GM23338 (cell line): ENCODE measurements around the gene AP2A1. TPM values are rescaled to one million over a fixed set of nuclear protein-coding genes. Genes with fewer than 3 reads are reported as not detected.

Experiments used
- ATAC-seq: fragments of 200-7000 bp; cut with Tn5 transposase; 3 replicates; pipeline ENCODE4 v1.9.1; 2020
- DNase-seq: peaks from one replicate; pipeline ENCODE4 v3.0.0-alpha.2; 2015; ENCODE audit warnings: low spot score
- H2AFZ ChIP-seq: fragments of 200-600 bp; sonication (generic); 2 replicates; pipeline ENCODE4 v1.8.0; 2016; ENCODE audit warnings: antibody characterized with exemption, mild to moderate bottlenecking, moderate library complexity
- H3F3A ChIP-seq: fragments of 200-600 bp; sonication (generic); replicated peaks from 2 replicates; pipeline ENCODE4 v1.8.0; 2017; ENCODE audit warnings: antibody characterized with exemption, mixed run types, low read depth
- H3K27ac ChIP-seq: fragments of 200-600 bp; sonication (generic); 2 replicates; pipeline ENCODE4 v1.6.1; 2016; ENCODE audit warnings: low read depth
- H3K27me3 ChIP-seq: fragments of 200-600 bp; sonication (generic); 2 replicates; pipeline ENCODE4 v1.8.0; 2016; ENCODE audit warnings: mild to moderate bottlenecking, mixed run types, moderate library complexity; ENCODE audit not compliant: insufficient read depth
- H3K36me3 ChIP-seq: fragments of 200-600 bp; sonication (generic); 2 replicates; pipeline ENCODE4 v1.8.0; 2016; ENCODE audit warnings: mild to moderate bottlenecking; ENCODE audit not compliant: insufficient read depth
- H3K4me1 ChIP-seq: fragments of 200-600 bp; sonication (generic); 2 replicates; pipeline ENCODE4 v1.8.0; 2016; ENCODE audit warnings: mild to moderate bottlenecking, moderate library complexity; ENCODE audit not compliant: insufficient read depth
- H3K4me2 ChIP-seq: fragments of 200-600 bp; sonication (generic); 2 replicates; pipeline ENCODE4 v1.7.1; 2017; ENCODE audit warnings: mixed run types
- H3K4me3 ChIP-seq: fragments of 200-600 bp; sonication (generic); 2 replicates; pipeline ENCODE4 v1.6.1; 2016; ENCODE audit warnings: mixed run types
- H3K79me2 ChIP-seq: fragments of 200-600 bp; sonication (generic); replicated peaks from 2 replicates; pipeline ENCODE4 v1.8.0; 2017; ENCODE audit warnings: mild to moderate bottlenecking; ENCODE audit not compliant: insufficient read depth
- H3K9me2 ChIP-seq: fragments of 200-600 bp; sonication (generic); 2 replicates; pipeline ENCODE4 v1.8.0; 2017; ENCODE audit not compliant: insufficient read depth
- H4K20me1 ChIP-seq: fragments of 200-600 bp; sonication (generic); replicated peaks from 2 replicates; pipeline ENCODE4 v1.8.0; 2017; ENCODE audit warnings: mild to moderate bottlenecking; ENCODE audit not compliant: insufficient read depth
- H3K27ac Mint-ChIP-seq: 2 replicates; pipeline ENCODE4 v1.8.0; 2020; ENCODE audit warnings: inconsistent platforms, mild to moderate bottlenecking, moderate library complexity, mixed read lengths
- H3K27me3 Mint-ChIP-seq: 3 replicates; pipeline ENCODE4 v1.8.0; 2022; ENCODE audit warnings: low read depth, mild to moderate bottlenecking, moderate library complexity, mixed read lengths, inconsistent platforms; ENCODE audit not compliant: insufficient read depth, poor library complexity
- H3K36me3 Mint-ChIP-seq: 3 replicates; pipeline ENCODE4 v1.8.0; 2021; ENCODE audit warnings: low read depth, mild to moderate bottlenecking, inconsistent platforms, moderate library complexity, mixed read lengths
- H3K4me1 Mint-ChIP-seq: 3 replicates; pipeline ENCODE4 v1.8.0; 2020; ENCODE audit warnings: mild to moderate bottlenecking, inconsistent platforms, mixed read lengths
- H3K4me3 Mint-ChIP-seq: 3 replicates; pipeline ENCODE4 v1.8.0; 2021; ENCODE audit warnings: moderate library complexity, mild to moderate bottlenecking, inconsistent platforms, mixed read lengths
- H3K9me3 Mint-ChIP-seq: 3 replicates; pipeline ENCODE4 v1.8.0; 2020; ENCODE audit warnings: moderate library complexity, mild to moderate bottlenecking, inconsistent platforms, mixed read lengths
- CREB1 ChIP-seq: fragments of 250-450 bp; sonication (Bioruptor Pico); IDR thresholded peaks from 2 replicates; pipeline ENCODE4 v1.5.0; 2020; ENCODE audit warnings: low read depth, mild to moderate bottlenecking, moderate library complexity
- REST ChIP-seq: IDR thresholded peaks from one replicate; pipeline ENCODE4 v1.6.1; 2018; ENCODE audit warnings: antibody characterized with exemption; ENCODE audit not compliant: unreplicated experiment
- ZNF462 ChIP-seq: fragments of 250-450 bp; sonication (Bioruptor Pico); IDR thresholded peaks from 2 replicates; pipeline ENCODE4 v1.5.0; 2020; ENCODE audit warnings: mild to moderate bottlenecking, moderate library complexity
- polyA plus RNA-seq: library from polyadenylated mRNA; unstranded; fragments of >200 nt; fragmentation: Nextera tagmentation; extraction: Ambion mirVana; gene quantifications from 2 replicates; pipeline ENCODE4 v1.2.1, GENCODE V29; 2016
- total RNA-seq: library from RNA; depleted of rRNA; stranded (reverse); fragments of >200 nt; shearing (Covaris generic); gene quantifications from 2 replicates; pipeline ENCODE4 v1.2.3, GENCODE V29; 2014
- TF ChIP-seq, protein P1 (sequence below): IDR thresholded peaks from 2 replicates; pipeline ENCODE4 v1.6.1; 2016; ENCODE audit warnings: antibody characterized with exemption

The AP2A1 gene
- total and polyA plus RNA-seq, 2 experiments from 2014 or later, result 34.1 to 129 TPM

DNA sequence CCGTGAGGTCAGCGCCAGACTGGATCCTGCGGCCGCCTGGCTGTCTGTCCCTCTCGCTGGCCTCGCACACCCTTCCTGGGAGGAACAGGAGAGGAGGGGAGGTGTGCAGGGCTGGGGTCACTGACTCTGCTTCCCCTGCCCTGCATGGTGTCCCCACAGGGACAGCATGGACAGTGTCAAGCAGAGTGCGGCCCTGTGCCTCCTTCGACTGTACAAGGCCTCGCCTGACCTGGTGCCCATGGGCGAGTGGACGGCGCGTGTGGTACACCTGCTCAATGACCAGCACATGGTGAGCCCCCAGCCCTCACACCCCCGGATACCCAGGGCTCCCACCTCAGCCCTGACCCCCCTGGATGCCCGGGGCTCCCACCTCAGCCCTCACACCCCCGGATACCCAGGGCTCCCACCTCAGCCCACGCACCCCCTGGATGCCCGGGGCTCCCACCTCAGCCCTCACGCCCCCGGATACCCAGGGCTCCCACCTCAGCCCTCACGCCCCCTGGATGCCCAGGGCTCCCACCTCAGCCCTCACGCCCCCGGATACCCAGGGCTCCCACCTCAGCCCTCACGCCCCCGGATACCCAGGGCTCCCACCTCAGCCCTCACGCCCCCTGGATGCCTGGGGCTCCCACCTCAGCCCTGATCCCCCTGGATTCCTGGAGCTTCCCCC is 25.1 kb downstream of the AP2A1 start (continued):
- no peak for TF ChIP-seq ZNF462 (CRISPR knock-in tag)
- no peak for TF ChIP-seq REST

GRCh38 chr19:49792829-49793560 is 26.2 kb downstream of the AP2A1 start:
- no peaks in the 10 kb centered on the region for H3K27me3 ChIP-seq
- no peaks in the 10 kb centered on the region for H3K9me2 ChIP-seq
- H3K4me1 Mint-ChIP-seq, result no peaks in the 10 kb centered on the region
- H3K79me2 ChIP-seq, result no peaks in the 10 kb centered on the region; the same call in 1 of the 2 replicates
- peaks cover 11% of the 10 kb centered on the region for H3K27me3 Mint-ChIP-seq
- H2AFZ ChIP-seq, result no peak overlapping the region
- H3K4me3 Mint-ChIP-seq, result no peak overlapping the region
- H3K9me3 Mint-ChIP-seq, result peaks cover 3% of the 10 kb centered on the region; the same call in 1 of the 3 replicates
- DNase-seq (no peak), ATAC-seq (no peak)
- H3K4me2 ChIP-seq, result no peak overlapping the region
- H3K4me3 ChIP-seq, result no peak overlapping the region
- H3K27ac ChIP-seq, result no peak overlapping the region
- 0 out of 2 replicates have a peak, but pooled peaks cover 3% of the 10 kb centered on the region for H3F3A ChIP-seq
- H3K36me3 Mint-ChIP-seq, result peaks cover 46% of the 10 kb centered on the region
- H3K4me1 ChIP-seq, result no peaks in the 10 kb centered on the region
- TF ChIP-seq, protein P1, sequence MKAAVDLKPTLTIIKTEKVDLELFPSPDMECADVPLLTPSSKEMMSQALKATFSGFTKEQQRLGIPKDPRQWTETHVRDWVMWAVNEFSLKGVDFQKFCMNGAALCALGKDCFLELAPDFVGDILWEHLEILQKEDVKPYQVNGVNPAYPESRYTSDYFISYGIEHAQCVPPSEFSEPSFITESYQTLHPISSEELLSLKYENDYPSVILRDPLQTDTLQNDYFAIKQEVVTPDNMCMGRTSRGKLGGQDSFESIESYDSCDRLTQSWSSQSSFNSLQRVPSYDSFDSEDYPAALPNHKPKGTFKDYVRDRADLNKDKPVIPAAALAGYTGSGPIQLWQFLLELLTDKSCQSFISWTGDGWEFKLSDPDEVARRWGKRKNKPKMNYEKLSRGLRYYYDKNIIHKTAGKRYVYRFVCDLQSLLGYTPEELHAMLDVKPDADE, result no peak
- TF ChIP-seq CREB1 (CRISPR knock-in tag), result no peak
- no peaks in the 10 kb centered on the region; the same call in 1 of the 2 replicates for H3K36me3 ChIP-seq
- H3K27ac Mint-ChIP-seq, result no peak overlapping the region
- peaks cover 4% of the 10 kb centered on the region for H4K20me1 ChIP-seq
